HG02870 (cell line): Measurements from ENCODE around the gene CPS1.

Experiments used
- ATAC-seq: cut with Tn5 transposase; IDR thresholded peaks from one replicate; pipeline ENCODE4 v1.9.1; 2021; ENCODE audit warnings: mild to moderate bottlenecking, moderate library complexity; ENCODE audit not compliant: unreplicated experiment

Gene CPS1

DNA sequence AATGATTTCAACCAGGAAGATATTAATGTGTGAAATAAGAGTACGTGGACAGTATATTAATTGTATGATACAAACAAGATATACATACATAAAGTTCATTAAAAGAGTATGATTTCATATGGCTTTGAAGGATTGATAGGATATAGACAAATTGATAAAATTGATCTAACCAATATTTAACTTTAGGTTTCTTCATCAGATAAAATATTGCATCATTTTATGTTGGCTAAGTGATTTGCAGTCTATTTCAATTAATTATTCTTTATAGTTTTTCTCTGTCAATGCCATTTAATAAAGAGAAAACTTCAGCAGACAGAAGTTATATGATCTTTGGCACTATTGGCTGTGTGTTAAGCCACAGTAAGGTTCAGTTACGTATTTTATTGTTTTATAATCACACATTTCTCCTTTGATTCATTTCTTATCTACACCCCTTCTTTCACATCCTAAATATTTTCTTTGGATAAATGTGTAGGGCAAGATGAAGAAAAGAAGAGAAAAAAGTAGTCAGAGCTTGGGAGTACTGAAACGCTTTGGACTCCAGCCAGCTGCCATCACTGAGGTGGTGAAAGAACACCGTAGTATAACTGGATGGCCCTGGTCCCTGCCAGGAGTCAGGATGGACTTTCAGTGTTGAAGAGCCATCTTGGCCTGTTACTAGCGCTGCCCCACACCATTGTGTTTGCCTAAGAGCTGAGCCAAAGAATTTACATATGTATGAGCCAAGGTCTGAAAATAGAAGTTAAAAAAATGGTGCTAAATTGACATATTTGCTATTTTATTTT is 9.8 kb upstream of the CPS1 start:
- no peak for ATAC-seq

DNA sequence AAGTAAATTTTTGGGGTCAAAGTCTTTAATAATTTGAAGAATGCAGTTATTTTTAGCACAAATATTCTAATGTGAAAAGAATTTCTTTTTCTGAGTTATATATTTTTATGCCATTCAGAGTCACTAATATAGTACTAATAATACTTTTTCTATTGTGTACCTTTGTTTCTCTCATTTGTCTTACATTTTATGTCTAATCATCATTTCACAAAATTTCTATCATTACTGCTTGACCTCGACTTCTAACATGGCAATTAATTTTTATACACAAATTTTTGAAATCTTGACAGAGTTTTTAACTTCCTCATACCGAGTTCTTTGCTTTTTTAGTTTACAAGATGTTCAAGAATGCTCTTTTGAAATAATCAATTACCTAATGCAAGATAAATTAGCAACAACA is 8.4 kb upstream of the CPS1 start:
- ATAC-seq: no peak

DNA sequence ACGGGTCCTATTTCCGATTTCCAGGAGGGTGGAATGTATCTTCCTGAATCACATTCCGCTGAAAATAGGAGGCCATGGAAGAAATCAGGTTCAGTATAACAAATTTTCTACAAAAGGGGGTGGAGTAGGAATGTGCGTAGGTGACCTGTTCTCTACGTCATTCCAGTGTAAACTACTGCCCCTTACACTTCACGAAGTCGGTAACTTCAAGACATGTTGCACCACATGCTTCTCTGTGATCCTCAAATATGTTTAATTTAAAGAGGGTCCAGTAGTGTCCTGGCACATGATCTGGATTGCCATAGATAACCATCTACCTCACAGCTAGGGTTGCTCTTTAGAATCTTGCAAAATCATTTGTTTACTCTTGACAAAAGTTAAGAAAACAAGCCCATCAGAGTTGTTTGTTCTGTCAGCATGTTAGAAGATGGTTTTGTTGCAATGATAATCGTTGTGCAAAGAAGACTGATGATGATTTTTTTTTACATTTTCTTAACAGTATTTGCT is 7.5 kb upstream of the CPS1 start:
- no peak for ATAC-seq

DNA sequence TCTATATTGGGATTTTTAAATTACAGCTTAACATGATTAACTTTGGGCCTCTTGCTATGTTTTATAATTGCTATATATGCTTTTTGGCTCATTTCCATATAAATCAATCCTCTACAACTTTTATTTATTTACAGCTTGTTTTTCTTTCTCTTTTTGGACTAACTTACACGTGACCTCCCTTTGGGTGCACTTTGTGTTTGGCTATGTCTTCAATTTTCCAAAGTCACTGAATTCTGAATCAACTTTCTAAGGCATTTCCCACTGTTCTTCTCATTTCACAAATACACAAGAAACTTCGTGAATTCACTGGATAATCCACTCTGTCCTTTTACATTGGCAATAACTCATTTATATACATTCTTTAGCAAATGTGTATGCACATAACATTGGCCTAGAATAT is 5.4 kb upstream of the CPS1 start:
- no peak for ATAC-seq

GRCh38 chr2:210553373-210553772 is 3.0 kb upstream of the CPS1 start:
- ATAC-seq: no peak

DNA sequence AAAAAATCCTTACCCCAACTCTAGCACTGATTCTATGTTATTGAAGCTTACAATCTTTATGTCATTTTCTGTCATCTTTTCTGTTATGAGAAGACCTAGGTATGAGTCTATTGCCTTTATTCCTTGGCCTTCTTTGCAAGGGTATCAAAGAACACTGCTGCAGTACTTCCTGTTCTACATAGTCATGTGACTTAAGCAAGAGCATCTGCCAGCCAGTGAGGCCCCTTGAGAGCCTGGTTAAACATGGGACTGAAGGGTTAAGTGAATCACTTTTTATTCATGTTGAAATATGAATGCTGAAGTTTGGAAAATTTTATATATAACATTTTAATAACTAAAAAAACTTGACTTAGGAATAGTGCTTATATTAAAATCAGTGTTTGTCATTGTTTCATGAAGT is 844 bp upstream of the CPS1 start:
- ATAC-seq: no peak

- no peak for ATAC-seq
These were observed 1.3 kb downstream of the CPS1 start for GRCh38 chr2:210557721-210558120.

- no peak for ATAC-seq
These were observed 2.3 kb downstream of the CPS1 start for GRCh38 chr2:210558708-210559107.

- ATAC-seq: no peak
These were observed 2.8 kb downstream of the CPS1 start for GRCh38 chr2:210559182-210559581.

- no peak for ATAC-seq
These were observed 5.1 kb downstream of the CPS1 start for GRCh38 chr2:210561475-210561874.

DNA sequence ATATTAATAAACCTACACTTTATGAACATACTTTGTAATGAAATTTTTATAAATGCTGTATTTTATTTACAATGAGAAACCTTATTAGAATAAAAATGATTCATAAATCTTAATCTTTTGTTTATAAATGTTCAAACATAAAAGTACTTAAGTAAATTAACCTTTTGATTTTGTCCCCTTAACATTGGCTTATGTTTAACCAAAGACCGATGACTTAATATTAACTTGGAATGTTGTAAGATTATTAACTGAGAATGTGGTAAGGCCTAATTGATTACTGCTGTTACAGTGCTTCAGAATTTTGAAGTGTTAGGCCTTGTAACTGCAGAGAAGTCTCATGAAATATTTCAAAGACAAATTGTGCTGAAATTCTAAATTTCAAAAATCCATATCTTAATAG is 5.7 kb downstream of the CPS1 start:
- no peak for ATAC-seq

DNA sequence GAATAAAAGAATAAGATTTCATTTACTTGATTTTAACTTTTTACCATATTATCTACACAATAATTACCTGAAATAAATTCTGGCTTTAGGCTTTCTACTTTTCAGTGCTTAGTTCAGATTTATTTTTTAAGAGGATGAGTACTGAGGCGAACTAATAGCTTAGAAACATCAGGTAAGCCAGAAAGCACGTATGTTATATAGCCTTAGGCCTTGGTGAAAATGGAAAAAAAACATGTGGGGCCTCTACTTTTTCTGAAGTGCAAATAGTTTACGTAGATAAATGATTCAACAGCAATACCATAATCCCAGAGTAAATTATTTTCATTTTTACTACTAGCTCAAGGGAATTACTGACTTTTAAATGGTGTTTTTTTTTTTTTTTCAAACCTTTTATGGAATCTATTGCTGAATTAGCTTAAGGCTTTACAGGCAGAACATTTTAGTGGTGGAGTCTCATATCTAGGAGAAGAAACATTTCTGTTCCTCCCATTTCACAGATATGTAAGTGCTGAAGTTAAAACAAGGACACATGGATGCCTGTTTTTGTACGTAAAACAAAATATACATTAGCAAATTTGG is 6.2 kb downstream of the CPS1 start:
- no peak for ATAC-seq

DNA sequence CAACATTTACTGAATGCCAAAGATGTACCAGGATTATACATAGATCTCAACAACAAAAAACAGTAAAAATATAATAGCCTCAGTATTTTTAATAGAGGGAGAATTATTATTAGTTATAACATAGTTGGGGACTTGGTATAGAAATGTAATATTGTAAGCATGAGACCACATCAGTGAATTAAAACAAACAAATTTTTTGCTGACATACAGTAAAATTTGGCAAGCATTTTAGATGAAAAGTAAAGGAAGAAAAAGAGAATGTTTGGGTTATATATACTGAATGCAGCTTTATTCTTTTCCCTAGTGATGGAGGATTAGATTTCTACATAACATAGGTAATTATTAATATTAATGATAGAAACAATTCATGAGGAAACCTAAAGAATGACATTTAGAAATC is 10.9 kb downstream of the CPS1 start:
- no peak for ATAC-seq

DNA sequence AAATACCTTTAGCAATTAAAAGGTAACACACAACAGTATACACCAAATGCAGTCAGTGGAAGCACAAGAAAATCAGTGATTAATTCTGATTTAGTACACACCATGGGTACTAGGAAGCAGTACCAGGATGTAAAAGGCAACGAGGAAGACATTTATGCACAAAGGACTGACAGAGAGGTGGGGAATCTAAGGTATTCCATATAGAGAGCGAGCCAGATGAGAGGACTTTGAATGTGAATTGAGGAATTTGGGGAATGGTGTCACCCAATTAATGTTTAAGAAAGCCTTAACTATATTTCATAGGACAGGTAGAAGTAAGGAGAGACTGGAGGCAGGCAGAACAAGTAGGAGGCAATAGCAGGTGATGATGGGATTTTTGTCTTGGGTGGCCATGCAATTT is 11.7 kb downstream of the CPS1 start:
- ATAC-seq: no peak

DNA sequence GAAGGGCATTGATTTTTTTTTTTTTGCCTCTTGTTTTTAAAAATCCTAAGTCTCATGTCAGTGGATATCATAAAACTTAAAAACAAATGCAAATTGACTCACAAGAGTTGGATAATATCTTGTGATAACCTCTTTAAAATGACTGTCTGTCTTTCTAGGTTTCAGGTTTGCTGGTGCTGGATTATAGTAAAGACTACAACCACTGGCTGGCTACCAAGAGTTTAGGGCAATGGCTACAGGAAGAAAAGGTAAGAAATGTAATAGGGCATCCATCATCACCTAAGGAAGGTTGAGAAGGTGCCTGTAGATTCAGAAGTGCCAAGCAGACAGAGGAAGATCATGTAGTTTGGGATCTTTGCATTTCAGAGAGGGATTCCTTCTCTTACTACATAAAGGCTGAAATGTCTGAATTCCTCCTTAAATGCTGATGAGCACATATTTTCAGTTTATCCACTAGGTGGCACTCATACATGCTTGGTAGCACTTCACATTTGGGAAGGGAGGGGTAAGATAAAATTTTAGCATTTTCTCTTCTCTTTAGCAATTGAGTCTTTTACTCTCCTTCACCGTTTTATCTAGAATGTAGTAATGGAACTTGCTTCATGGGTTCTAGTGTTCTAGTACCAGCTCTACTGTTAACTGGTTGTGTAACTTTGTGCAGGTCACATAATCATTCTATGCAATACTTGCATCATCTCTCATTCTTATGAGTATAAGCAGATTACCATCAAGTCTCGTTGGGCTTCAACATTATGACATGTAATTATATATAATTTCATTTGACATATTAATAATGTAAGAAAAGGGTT is 21.1 kb downstream of the CPS1 start:
- ATAC-seq: peak; percentile 86

DNA sequence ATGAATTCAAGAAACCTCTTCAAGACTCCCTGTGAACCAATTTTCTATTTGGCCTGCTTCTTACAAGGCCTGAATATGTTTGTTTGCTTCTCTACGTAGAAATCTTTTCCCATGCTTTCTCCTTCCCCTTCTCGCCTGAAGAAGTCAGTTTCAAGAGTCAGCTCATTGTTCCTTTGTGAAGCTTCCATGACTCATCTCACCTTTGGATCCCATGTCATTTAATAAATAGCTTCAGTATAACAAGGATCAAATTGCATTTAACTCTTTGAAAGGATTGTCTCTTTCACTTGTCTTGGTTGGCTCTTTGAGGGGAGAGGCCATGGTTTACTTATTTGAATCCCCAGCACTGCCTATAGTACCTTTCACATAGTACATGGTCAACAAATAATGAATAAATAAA is 28.4 kb downstream of the CPS1 start:
- no peak for ATAC-seq

GRCh38 chr2:210586381-210586780 is 30.0 kb downstream of the CPS1 start:
- no peak for ATAC-seq

- no peak for ATAC-seq
These were observed 35.3 kb downstream of the CPS1 start for GRCh38 chr2:210591663-210592062.

DNA sequence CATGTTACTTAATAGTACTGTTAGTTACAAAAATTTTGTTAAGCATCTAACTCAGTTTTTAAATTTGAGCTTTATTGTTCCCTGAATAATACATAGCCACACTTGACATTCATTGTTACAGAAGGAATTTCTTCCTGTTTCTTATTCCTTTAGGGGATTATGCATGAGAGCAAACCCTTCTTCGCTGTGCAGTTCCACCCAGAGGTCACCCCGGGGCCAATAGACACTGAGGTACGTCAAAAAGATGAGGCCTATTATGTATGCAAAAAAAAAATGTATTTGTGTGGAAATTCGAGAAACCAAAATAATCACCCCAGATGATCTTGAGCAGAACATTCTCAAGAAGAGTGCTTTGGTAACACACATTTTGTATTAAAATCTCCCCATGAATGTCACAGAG is 36.3 kb downstream of the CPS1 start:
- no peak for ATAC-seq

- ATAC-seq: no peak
These were observed 36.8 kb downstream of the CPS1 start for GRCh38 chr2:210593166-210593565.

DNA sequence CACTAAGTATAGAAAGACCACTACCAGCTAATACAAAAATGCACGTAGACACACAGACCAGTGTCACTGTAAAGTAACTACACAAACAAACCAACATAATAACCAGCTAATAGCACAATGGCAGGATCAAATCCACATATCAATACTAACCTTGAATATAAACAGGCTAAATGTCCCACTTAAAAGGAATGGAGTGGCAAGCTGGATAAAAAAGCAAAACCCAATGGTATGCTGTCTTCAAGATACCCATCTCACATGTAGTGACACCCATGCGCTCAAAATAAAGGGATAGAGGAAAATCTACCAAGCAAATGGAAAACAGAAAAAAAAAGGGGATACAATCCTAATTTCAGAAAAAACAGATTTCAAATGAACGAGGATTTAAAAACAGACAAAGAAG is 41.8 kb downstream of the CPS1 start:
- no peak for ATAC-seq

DNA sequence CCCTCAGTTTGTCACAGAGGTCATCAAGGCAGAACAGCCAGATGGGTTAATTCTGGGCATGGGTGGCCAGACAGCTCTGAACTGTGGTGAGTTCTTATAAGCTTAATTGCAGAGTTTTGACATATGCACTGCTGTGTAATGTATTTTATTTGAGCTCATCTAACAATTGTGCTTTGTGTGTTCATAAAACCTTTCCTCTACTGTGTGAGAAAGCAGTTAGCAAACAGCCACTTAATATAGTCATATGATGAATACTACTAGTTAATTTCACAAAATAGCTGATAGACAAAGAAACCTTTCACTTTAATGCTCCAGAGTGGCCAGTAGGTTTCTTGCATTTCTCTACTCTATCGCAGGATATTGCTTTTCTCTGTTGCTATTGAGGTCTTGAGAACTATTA is 43.1 kb downstream of the CPS1 start:
- no peak for ATAC-seq
